Ectodermal cell (in vitro differentiated cells): ENCODE data around the gene IGFL2.
"Not testable (repeated sequence)": the region's sequence is repeated elsewhere in the genome, so short reads cannot be mapped to it uniquely, and the experiment has no call there.

Source experiments
- H3K27ac ChIP-seq: 2 replicates; pipeline ENCODE4 v1.7.0; 2013; ENCODE audit warnings: mild to moderate bottlenecking, low read depth, low read length; ENCODE audit not compliant: insufficient read depth, poor library complexity, severe bottlenecking
- H3K27me3 ChIP-seq: 2 replicates; pipeline ENCODE4 v1.7.0; 2013; ENCODE audit warnings: mild to moderate bottlenecking, low read length; ENCODE audit not compliant: insufficient read depth, control insufficient read depth, poor library complexity, severe bottlenecking
- H3K36me3 ChIP-seq: one replicate; pipeline ENCODE4 v1.7.0; 2013; ENCODE audit warnings: low read length; ENCODE audit not compliant: control insufficient read depth, insufficient read depth
- H3K4me1 ChIP-seq: one replicate; pipeline ENCODE4 v1.7.0; 2013; ENCODE audit warnings: low read length; ENCODE audit not compliant: control insufficient read depth, insufficient read depth
- H3K4me3 ChIP-seq: 2 replicates; pipeline ENCODE4 v1.7.0; 2013; ENCODE audit warnings: low read depth, low read length, control low read depth; ENCODE audit not compliant: insufficient read depth
- H3K9me3 ChIP-seq: 2 replicates; pipeline ENCODE4 v1.7.0; 2013; ENCODE audit warnings: mild to moderate bottlenecking, low read length, moderate library complexity; ENCODE audit not compliant: control insufficient read depth
- WGBS, 2 experiments: methylation state at CpG; one replicate each; pipeline ENCODE4 v1.1.7; 2013; ENCODE audit warnings: missing lambda C conversion rate in 2 of 2; 5-methylcytosine and 5-hydroxymethylcytosine counted together

Gene IGFL2

GRCh38 chr19:46162731-46163130, 14.7 kb downstream of the IGFL2 start:
- WGBS, 2 experiments = 81 to 87% methylated on average over 3 of the region's 3 CpGs
- Histone ChIP-seq H3K36me3 (no peaks in the 10 kb centered on the region), H3K4me1 (no peaks in the 10 kb centered on the region), H3K27me3 (no peaks in the 10 kb centered on the region), H3K27ac (no peak overlapping the region), H3K4me3 (no peak overlapping the region), H3K9me3 (peaks cover 2% of the 10 kb centered on the region)

GRCh38 chr19:46173886-46174480, 25.9 kb downstream of the IGFL2 start:
- 88 to 92% methylated on average over 7 to 8 of the region's 8 CpGs for WGBS, 2 experiments
- Histone ChIP-seq H3K4me3 (no peak overlapping the region), H3K9me3 (no peaks in the 10 kb centered on the region), H3K36me3 (no peaks in the 10 kb centered on the region), H3K27ac (no peak overlapping the region), H3K4me1 (no peaks in the 10 kb centered on the region), H3K27me3 (no peaks in the 10 kb centered on the region)

GRCh38 chr19:46176116-46176860, 28.2 kb downstream of the IGFL2 start:
- WGBS, 2 experiments = 91 to 92% methylated on average over 7 of the region's 7 CpGs
- Histone ChIP-seq H3K36me3 (no peaks in the 10 kb centered on the region), H3K27ac (no peak overlapping the region), H3K9me3 (no peaks in the 10 kb centered on the region), H3K4me1 (no peaks in the 10 kb centered on the region), H3K27me3 (no peaks in the 10 kb centered on the region), H3K4me3 (no peak overlapping the region)

- Histone ChIP-seq H3K27ac (no peak overlapping the region), H3K36me3 (no peaks in the 10 kb centered on the region), H3K4me3 (no peak overlapping the region), H3K9me3 (no peaks in the 10 kb centered on the region), H3K27me3 (no peaks in the 10 kb centered on the region), H3K4me1 (no peaks in the 10 kb centered on the region)
- 85 to 87% methylated on average over 9 of the region's 9 CpGs for WGBS, 2 experiments
Measured at GRCh38 chr19:46179076-46179759, 31.2 kb downstream of the IGFL2 start.

- Histone ChIP-seq H3K4me1 (no peaks in the 10 kb centered on the region), H3K27me3 (no peaks in the 10 kb centered on the region), H3K4me3 (no peak overlapping the region), H3K36me3 (no peaks in the 10 kb centered on the region), H3K27ac (no peak overlapping the region), H3K9me3 (no peaks in the 10 kb centered on the region)
- WGBS, 2 experiments = 80 to 83% methylated on average over 5 of the region's 5 CpGs
Measured at GRCh38 chr19:46180701-46181387, 32.8 kb downstream of the IGFL2 start.

GRCh38 chr19:46181388-46181779, 33.3 kb downstream of the IGFL2 start:
- 76 to 79% methylated on average over 6 of the region's 6 CpGs for WGBS, 2 experiments
- Histone ChIP-seq H3K9me3 (no peaks in the 10 kb centered on the region), H3K27ac (no peak overlapping the region)

GRCh38 chr19:46182476-46182875, 34.4 kb downstream of the IGFL2 start:
- Histone ChIP-seq H3K4me1 (no peaks in the 10 kb centered on the region), H3K9me3 (no peaks in the 10 kb centered on the region), H3K36me3 (no peaks in the 10 kb centered on the region), H3K27ac (no peak overlapping the region), H3K27me3 (no peaks in the 10 kb centered on the region), H3K4me3 (no peak overlapping the region)
- WGBS, 2 experiments = 94 to 96% methylated on average over 8 of the region's 8 CpGs

More at GRCh38 chr19:46181388-46181779, 33.3 kb downstream of the IGFL2 start:
- no peak overlapping the region for H3K4me3 ChIP-seq
- no peaks in the 10 kb centered on the region for H3K27me3 ChIP-seq
- H3K4me1 ChIP-seq = no peaks in the 10 kb centered on the region
- no peaks in the 10 kb centered on the region for H3K36me3 ChIP-seq

- H3K9me3 ChIP-seq, H3K27ac ChIP-seq, H3K4me3 ChIP-seq, H3K27me3 ChIP-seq, H3K4me1 ChIP-seq, H3K36me3 ChIP-seq: not testable (repeated sequence)
- 97% methylated on average over 6 of the region's 6 CpGs for WGBS, 2 experiments
Measured at GRCh38 chr19:46184775-46185710, 37.0 kb downstream of the IGFL2 start.

- no peaks in the 10 kb centered on the region for H3K4me1 ChIP-seq
- H3K27me3 ChIP-seq = no peaks in the 10 kb centered on the region
- no peak overlapping the region for H3K27ac ChIP-seq
- no peaks in the 10 kb centered on the region for H3K9me3 ChIP-seq
- no peaks in the 10 kb centered on the region for H3K36me3 ChIP-seq
- no peak overlapping the region for H3K4me3 ChIP-seq
- 94% methylated on average over 20 of the region's 20 CpGs for WGBS, 2 experiments
Measured at GRCh38 chr19:46186101-46186716, 38.2 kb downstream of the IGFL2 start.
